Neural progenitor cell (in vitro differentiated cells): Measurements from ENCODE around the gene PRDM5. TPM values are rescaled to one million over a fixed set of nuclear protein-coding genes. Genes with fewer than 3 reads are reported as not detected.

Source experiments
- DNase-seq: peaks from one replicate; pipeline ENCODE4 v3.0.0-alpha.2; 2016; ENCODE audit warnings: low spot score
- H2AFZ ChIP-seq: fragments of 200-600 bp; sonication (generic); replicated peaks from 2 replicates; pipeline ENCODE4 v1.6.1; 2016; ENCODE audit warnings: antibody characterized with exemption
- H3F3A ChIP-seq: fragments of 200-600 bp; sonication (generic); 2 replicates; pipeline ENCODE4 v1.6.1; 2016; ENCODE audit warnings: antibody characterized with exemption, low read depth
- H3K27ac ChIP-seq: fragments of 200-600 bp; sonication (generic); 2 replicates; pipeline ENCODE4 v1.5.1; 2016; ENCODE audit warnings: mild to moderate bottlenecking
- H3K27me3 ChIP-seq: fragments of 200-600 bp; sonication (generic); 2 replicates; pipeline ENCODE4 v1.6.1; 2016; ENCODE audit warnings: mild to moderate bottlenecking, moderate library complexity
- H3K36me3 ChIP-seq: fragments of 200-600 bp; sonication (generic); 2 replicates; pipeline ENCODE4 v1.5.1; 2016
- H3K4me1 ChIP-seq: fragments of 200-600 bp; sonication (generic); 2 replicates; pipeline ENCODE4 v1.6.1; 2016; ENCODE audit warnings: mixed run types
- H3K4me2 ChIP-seq: fragments of 200-600 bp; sonication (generic); 2 replicates; pipeline ENCODE4 v1.6.1; 2016
- H3K4me3 ChIP-seq: fragments of 200-600 bp; sonication (generic); 2 replicates; pipeline ENCODE4 v1.5.1; 2016
- H3K79me2 ChIP-seq: fragments of 200-600 bp; sonication (generic); 2 replicates; pipeline ENCODE4 v1.6.1; 2016; ENCODE audit warnings: low read depth
- H3K9ac ChIP-seq: fragments of 200-600 bp; sonication (generic); 2 replicates; pipeline ENCODE4 v1.6.1; 2016
- H3K9me3 ChIP-seq: fragments of 200-600 bp; sonication (generic); 2 replicates; pipeline ENCODE4 v1.5.1; 2016; ENCODE audit warnings: low read depth
- H4K20me1 ChIP-seq: fragments of 200-600 bp; sonication (generic); 2 replicates; pipeline ENCODE4 v1.6.1; 2016; ENCODE audit warnings: low read depth
- H3K27ac Mint-ChIP-seq: 3 replicates; pipeline ENCODE4 v1.8.0; 2021; ENCODE audit warnings: mixed read lengths
- H3K27me3 Mint-ChIP-seq: 2 replicates; pipeline ENCODE4 v1.8.0; 2022; ENCODE audit warnings: low read depth, mild to moderate bottlenecking, inconsistent platforms, moderate library complexity, mixed read lengths; ENCODE audit not compliant: insufficient read depth
- H3K36me3 Mint-ChIP-seq: 3 replicates; pipeline ENCODE4 v1.8.0; 2021; ENCODE audit warnings: mixed read lengths
- H3K4me1 Mint-ChIP-seq: 3 replicates; pipeline ENCODE4 v1.8.0; 2021; ENCODE audit warnings: mixed read lengths
- H3K4me3 Mint-ChIP-seq: 3 replicates; pipeline ENCODE4 v1.8.0; 2021; ENCODE audit warnings: mild to moderate bottlenecking, moderate library complexity, mixed read lengths
- H3K9me3 Mint-ChIP-seq: 3 replicates; pipeline ENCODE4 v1.8.0; 2020; ENCODE audit warnings: mixed read lengths
- CTCF ChIP-seq: fragments of 200-600 bp; sonication (generic); IDR thresholded peaks from 2 replicates; pipeline ENCODE4 v1.5.1; 2017; ENCODE audit warnings: antibody characterized with exemption, mild to moderate bottlenecking
- EZH2 ChIP-seq: fragments of 200-600 bp; sonication (generic); IDR thresholded peaks from 2 replicates; pipeline ENCODE4 v1.6.1; 2017; ENCODE audit warnings: antibody characterized with exemption, mild to moderate bottlenecking, moderate library complexity
- EZH2phosphoT487 ChIP-seq: fragments of 200-600 bp; sonication (generic); IDR thresholded peaks from 2 replicates; pipeline ENCODE4 v1.6.1; 2017; ENCODE audit warnings: antibody characterized with exemption
- total RNA-seq: library from RNA; depleted of rRNA; stranded (reverse); fragments of >200 nt; gene quantifications from 2 replicates; pipeline ENCODE4 v1.2.3, GENCODE V29; 2015; ENCODE audit warnings: low replicate concordance

PRDM5 gene
- total RNA-seq, 1 donor from 2014 or later: 51.7 TPM

GRCh38 chr4:120664851-120665250 lies 257.7 kb downstream of the PRDM5 start:
- Mint-ChIP-seq H3K27ac (no peak overlapping the region), H3K9me3 (no peaks in the 10 kb centered on the region), H3K4me1 (no peaks in the 10 kb centered on the region), H3K36me3 (no peaks in the 10 kb centered on the region), H3K27me3 (no peaks in the 10 kb centered on the region), H3K4me3 (no peak overlapping the region)
- no peak for DNase-seq
- H3K27ac ChIP-seq: no peak overlapping the region
- H3K9ac ChIP-seq: no peak overlapping the region
- TF ChIP-seq CTCF: no peak
- TF ChIP-seq EZH2: no peak
- TF ChIP-seq EZH2phosphoT487: no peak
- no peaks in the 10 kb centered on the region for H3K9me3 ChIP-seq
- H3K4me2 ChIP-seq: no peak overlapping the region
- H3K4me1 ChIP-seq: no peaks in the 10 kb centered on the region
- no peaks in the 10 kb centered on the region for H4K20me1 ChIP-seq
- no peaks in the 10 kb centered on the region for H3F3A ChIP-seq
- H2AFZ ChIP-seq: no peak overlapping the region
- H3K36me3 ChIP-seq: no peaks in the 10 kb centered on the region
- no peaks in the 10 kb centered on the region for H3K79me2 ChIP-seq
- no peaks in the 10 kb centered on the region for H3K27me3 ChIP-seq
- H3K4me3 ChIP-seq: no peak overlapping the region

GRCh38 chr4:120659616-120660170 lies 262.8 kb downstream of the PRDM5 start:
- Mint-ChIP-seq H3K4me1 (no peaks in the 10 kb centered on the region), H3K27ac (no peak overlapping the region), H3K4me3 (no peak overlapping the region), H3K27me3 (no peaks in the 10 kb centered on the region), H3K36me3 (no peaks in the 10 kb centered on the region), H3K9me3 (no peaks in the 10 kb centered on the region)
- no peak overlapping the region for H3K4me2 ChIP-seq
- H3K9me3 ChIP-seq: no peaks in the 10 kb centered on the region
- H3F3A ChIP-seq: no peaks in the 10 kb centered on the region
- no peak overlapping the region for H3K27ac ChIP-seq
- H3K9ac ChIP-seq: no peak overlapping the region
- H3K27me3 ChIP-seq: no peaks in the 10 kb centered on the region
- no peak for DNase-seq
- no peak overlapping the region for H2AFZ ChIP-seq
- TF ChIP-seq EZH2 (no peak), EZH2phosphoT487 (no peak), CTCF (no peak)
- no peaks in the 10 kb centered on the region for H4K20me1 ChIP-seq
- no peak overlapping the region for H3K4me3 ChIP-seq
- H3K79me2 ChIP-seq: no peaks in the 10 kb centered on the region
- no peaks in the 10 kb centered on the region for H3K36me3 ChIP-seq
- no peaks in the 10 kb centered on the region for H3K4me1 ChIP-seq

GRCh38 chr4:120658772-120659171 lies 263.8 kb downstream of the PRDM5 start:
- Mint-ChIP-seq H3K4me1 (no peaks in the 10 kb centered on the region), H3K9me3 (no peaks in the 10 kb centered on the region), H3K27me3 (no peaks in the 10 kb centered on the region), H3K27ac (no peak overlapping the region), H3K36me3 (no peaks in the 10 kb centered on the region), H3K4me3 (no peak overlapping the region)
- no peaks in the 10 kb centered on the region for H3K9me3 ChIP-seq
- H3K27me3 ChIP-seq: no peaks in the 10 kb centered on the region
- H4K20me1 ChIP-seq: no peaks in the 10 kb centered on the region
- no peaks in the 10 kb centered on the region for H3K79me2 ChIP-seq
- no peak overlapping the region for H2AFZ ChIP-seq
- no peak overlapping the region for H3K27ac ChIP-seq
- no peaks in the 10 kb centered on the region for H3K36me3 ChIP-seq
- no peak for DNase-seq
- no peaks in the 10 kb centered on the region for H3K4me1 ChIP-seq
- no peaks in the 10 kb centered on the region for H3F3A ChIP-seq
- H3K4me3 ChIP-seq: no peak overlapping the region
- H3K4me2 ChIP-seq: no peak overlapping the region
- TF ChIP-seq CTCF (no peak), EZH2 (no peak), EZH2phosphoT487 (no peak)
- no peak overlapping the region for H3K9ac ChIP-seq
